HG02885 (cell line): ENCODE measurements around the gene CYB561.
A peak's percentile ranks its signal among the peaks of the same experiment; 100 is the strongest.

ENCODE experiments used
- ATAC-seq: cut with Tn5 transposase; IDR thresholded peaks from one replicate; pipeline ENCODE4 v1.9.1; 2021; ENCODE audit warnings: mild to moderate bottlenecking; ENCODE audit not compliant: unreplicated experiment, poor library complexity

Gene CYB561

DNA sequence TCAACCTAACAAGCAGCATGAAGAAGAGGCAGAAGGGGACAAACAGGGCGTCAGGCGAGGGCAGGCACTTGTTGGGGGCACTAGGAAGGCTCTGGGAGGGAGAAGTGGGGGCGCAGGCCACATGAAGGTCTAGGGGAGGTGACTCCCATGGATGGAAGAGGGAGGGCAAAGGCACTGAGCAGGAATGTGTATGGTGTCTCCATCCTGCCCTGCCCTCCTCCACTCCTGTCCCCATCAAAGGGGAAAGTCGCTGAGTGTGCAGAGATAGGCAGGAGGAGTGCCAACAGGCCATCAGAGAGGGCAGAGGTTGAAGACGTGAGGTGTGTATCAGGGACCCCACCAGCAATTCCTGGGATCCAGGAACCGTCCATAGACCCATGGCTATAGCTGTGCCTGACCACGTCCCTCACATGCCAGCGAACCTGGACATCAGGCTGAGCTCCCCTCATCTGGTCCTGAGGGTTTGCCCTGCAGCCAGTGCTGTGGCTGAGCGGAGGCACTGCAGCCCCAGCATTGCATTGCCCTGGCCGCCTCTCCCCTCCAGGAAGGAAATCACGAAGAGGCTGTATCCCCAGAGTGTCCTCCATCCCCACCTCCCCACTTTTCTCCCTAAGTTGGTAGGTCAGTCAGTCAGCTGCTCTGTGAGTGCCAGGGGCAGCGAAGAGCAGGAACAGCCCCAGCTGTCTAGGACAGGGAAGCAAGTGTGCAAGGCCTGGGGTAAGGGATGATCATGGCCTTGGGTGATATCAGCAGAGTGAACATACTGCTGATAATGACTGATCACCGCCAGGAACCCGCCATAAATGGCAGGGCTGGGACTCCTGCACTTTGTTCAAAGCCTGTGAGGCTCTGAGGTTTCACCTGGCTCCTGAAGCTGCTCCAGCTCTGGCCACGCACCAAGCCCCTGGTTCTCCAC is 6.2 kb upstream of the CYB561 start:
- no peak for ATAC-seq

- no peak for ATAC-seq
These were observed 5.0 kb upstream of the CYB561 start for GRCh38 chr17:63451150-63451549.

- no peak for ATAC-seq
These were observed 4.4 kb upstream of the CYB561 start for GRCh38 chr17:63450551-63450950.

- ATAC-seq = no peak
These were observed 2.5 kb upstream of the CYB561 start for GRCh38 chr17:63448655-63449054.

DNA sequence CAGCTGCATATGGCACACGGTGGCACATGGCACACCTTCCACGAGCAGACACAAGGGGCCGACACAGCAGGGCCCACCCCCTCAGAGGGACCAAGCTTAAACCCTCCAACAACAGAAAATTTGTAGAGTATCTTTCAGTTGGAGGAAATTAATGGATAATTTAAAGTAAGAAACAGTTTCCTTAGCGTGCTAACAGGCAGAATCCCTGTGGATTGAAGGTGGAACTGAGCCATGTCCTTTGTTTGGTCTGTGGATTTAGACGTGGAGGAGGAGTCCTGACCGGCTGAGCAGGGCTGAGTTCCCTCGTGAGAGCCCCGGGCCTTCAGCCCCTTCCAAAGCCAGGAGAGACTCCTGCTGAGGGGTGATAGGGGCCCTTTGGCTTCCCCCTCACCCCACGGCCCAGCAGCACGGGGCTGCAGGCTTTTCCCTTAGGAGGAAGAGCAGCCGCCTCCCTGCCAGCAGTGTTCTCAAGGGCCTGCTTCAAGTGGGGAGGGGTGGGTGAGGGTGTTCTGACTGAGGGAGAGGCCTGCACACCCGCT is 1.4 kb upstream of the CYB561 start:
- ATAC-seq = no peak

- ATAC-seq = peak; percentile 26
These were observed 806 bp upstream of the CYB561 start for GRCh38 chr17:63446753-63447470.

DNA sequence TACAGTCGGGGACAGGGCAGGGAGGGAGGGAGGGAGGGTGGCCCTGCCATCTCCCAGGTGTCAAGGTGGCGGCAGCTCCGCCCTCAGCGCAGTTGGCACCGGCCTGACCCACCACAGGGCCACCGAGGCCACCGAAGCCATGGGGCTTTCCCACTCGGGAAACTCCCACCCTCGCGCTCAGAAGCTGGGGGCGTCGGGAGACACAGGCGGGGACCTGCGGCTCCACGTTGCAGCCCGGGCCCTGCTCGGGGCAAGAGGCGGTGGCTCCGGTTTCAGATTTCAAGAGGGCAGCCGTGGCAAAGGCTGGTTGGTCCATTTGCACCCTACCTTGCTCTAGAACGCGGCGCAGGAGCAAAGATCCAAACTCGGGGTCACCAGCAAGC is 544 bp downstream of the CYB561 start:
- peak; percentile 27 for ATAC-seq

DNA sequence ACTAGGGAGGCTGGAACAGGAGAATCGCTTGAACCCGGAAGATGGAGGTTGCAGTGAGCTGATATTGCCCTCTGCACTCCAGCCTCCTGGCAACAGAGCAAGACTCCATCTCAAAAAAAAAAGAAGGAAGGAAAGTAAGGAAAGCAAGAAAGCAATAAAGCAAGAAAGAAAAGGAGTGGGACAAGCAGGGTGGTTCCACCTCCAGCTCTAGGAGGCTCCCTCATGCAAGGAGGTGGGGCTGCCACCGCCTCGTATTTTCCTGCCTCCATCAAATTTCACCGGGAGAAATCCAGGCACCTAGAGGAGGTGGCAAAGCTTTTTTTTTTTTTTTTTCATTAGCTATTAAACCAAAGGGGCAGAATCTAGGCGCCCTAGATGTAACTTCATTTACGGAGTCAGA is 1.0 kb downstream of the CYB561 start:
- no peak for ATAC-seq

- ATAC-seq = no peak
These were observed 1.6 kb downstream of the CYB561 start for GRCh38 chr17:63444457-63444856.

DNA sequence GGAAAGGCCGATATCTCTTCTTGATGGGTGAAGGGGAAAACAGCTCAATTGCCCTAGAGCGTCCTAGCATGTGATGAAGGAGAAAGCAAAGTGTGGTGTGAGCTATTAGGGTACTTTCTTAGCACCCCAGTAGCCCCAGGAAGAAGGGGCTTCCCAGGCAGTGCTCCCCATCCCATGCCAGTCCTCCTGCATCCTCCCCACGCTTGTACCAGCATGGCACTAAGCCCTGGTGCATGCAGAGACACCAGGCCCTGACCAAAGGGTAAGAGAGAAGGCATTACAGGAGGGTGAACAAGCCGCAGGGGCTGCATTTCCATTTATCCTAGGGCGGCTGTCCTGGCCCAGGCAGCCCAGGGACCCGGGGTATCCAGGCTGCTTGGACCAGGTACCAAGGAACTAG is 3.1 kb downstream of the CYB561 start:
- no peak for ATAC-seq

DNA sequence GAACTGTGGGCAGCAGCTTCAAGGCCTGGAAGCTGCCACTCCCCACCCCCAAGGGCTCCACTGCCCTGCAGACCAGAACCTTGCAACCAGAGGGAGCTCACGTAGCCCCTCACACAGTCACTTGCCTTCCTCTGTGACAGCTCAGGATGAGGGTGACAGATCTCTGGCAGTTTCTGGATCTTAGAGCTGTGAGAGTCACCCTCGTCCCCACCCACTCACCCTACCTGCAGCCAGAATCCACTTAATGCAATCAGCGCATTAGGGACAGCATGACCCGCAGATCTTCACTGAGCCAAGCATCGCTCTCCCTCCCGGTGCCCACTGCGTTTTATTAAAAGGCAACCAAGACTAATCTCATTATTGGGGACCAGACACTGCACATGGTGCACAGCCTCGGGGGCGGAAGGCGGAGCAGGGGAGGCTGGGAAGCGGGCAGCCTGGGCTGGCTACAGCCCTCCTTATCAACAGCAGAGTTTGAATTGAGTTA is 3.5 kb downstream of the CYB561 start:
- no peak for ATAC-seq

GRCh38 chr17:63442074-63442473 is 4.0 kb downstream of the CYB561 start:
- no peak for ATAC-seq

- no peak for ATAC-seq
These were observed 4.5 kb downstream of the CYB561 start for GRCh38 chr17:63441654-63442053.

GRCh38 chr17:63440770-63441335 is 5.3 kb downstream of the CYB561 start:
- ATAC-seq = no peak

DNA sequence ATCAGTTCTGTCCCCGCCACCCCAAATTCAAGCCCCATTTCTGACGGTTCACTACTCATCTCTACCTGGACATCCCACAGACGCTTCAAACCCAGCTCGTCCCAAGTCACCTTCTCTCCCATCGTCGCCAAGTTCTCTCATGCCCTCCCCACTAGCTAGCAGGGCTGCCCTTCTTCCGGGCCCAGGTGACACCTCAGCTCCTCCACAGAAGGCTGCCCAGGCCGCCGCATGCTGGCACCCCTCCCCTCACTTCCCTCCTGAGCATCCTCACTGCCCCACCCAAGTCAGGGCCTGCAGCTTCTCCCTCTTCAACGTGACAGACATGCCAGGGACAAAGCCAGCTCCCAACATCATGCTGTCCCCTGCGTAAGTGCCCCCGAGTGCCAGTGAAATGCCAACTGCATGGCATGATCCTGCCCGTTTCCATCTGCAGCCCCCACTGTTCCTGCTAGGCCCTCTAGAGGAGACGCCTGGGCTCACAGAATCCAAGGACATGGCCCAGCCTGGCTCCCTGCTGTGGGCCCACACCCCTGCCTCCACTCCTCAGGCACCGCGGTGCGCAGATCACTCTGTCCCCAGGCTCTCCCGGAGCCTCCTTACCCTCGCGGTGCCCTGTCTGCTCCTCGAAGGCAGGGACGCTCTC is 5.9 kb downstream of the CYB561 start:
- no peak for ATAC-seq

DNA sequence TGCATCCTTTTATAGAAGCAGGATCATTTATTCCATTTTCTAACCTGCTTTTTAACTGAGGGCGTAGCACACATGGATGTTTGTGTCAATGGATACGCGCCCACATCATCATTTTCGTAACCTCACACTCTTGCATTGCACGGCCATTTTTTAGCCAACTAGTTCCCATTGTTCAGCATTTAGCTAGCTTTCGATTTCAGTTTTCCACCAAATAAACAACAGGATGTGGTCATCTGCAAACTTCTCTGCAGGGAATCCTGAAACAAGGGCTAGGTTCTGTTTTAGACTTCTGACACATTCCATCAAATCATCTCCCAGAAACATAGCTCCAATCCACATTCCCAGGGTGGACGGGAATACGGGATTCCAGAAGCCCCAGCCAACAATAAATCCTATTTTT is 6.4 kb downstream of the CYB561 start:
- ATAC-seq = no peak

DNA sequence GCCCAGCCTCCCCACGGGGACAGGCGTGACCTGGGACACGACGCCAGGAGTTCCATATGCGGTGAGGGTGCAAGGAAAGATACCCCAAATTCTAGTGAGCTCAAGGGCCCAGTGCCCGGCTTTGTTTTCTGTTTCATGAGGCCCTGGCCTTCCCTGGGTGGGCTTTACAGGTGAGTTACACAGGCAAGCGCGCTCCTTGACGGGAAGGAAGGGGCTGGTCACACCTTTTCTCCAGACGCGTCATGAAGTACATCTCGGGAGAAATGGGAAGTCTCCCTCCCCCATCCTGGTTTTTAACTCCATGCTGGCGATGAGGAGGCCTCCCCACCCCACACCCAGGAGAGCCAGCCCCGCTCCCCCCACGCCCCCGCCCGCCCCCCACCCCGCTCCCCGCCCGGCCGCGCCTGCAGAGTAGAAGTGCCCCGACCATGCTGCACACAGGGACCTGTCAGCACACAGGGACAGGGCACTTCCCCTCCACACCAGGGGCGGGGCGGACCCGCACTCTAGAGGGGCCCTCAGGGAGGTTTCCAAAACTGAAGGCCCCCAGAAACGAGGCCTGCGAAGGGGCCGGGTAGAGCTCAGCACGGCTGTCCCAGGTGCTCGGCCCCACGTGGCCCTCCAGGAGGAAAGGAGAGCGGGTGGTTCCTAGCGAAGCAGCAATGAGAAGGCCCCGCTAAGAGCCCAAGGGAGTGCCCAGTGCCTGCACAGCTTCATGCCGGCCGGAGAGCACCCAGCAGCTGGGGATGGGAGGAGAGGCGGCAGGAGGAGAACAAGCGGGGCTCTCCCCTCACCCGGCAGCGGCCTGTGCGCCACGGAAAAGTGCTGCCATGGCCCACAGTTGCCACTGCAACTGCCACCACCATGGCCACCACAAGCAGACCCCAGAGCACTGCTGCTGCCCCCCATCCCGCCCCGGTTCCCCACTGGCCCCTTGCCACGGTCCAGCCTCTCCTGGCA is 7.7 kb downstream of the CYB561 start:
- ATAC-seq = no peak

DNA sequence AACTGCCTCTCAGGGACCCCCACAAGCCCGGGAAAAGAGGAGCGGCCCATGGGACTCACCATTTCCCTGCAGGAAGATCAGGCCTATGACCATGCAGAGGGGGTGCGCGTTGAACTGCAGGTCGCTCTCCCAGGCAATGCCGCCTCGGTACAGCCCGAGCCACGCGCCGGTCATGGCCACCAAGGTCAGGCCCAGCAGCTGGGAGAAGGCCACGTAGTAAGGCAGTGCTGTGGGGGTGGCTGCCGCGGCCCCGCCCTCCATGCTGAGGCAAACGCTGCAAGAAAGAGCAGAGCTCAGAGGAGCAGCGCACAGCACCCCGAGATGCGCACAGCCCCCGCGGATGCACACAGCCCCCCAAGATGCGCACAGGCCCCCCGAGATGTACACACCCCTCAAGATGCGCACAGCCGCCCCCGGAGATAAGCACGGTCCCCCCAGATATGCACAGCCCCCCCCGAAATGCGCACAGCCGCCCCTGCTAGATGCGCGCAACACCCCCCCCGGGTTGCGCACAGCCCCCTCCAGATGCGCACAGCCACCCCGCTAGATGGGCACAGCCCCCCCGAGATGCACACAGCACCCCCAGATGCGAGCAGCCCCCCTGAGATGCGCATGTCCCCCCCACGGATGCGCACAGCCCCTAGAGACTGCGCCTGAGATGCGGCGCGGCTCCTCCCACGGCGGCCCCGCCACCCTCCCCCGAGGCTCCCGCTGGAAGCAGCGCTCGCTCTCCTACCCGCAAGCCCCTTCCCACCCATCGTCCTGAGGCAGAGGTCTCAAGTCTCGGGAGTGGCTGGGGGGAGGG is 8.6 kb downstream of the CYB561 start:
- no peak for ATAC-seq
